ENCODE results near the gene ZGPAT. TPM values are rescaled to one million over a fixed set of nuclear protein-coding genes. Genes with fewer than 3 reads are reported as not detected.
"Not testable (repeated sequence)": the region's sequence is repeated elsewhere in the genome, so short reads cannot be mapped to it uniquely, and the experiment has no call there.

Gene ZGPAT
- total and polyA plus RNA-seq, 2 donors (not counting 1 experiment from before 2014, with no cell fraction given): 46.1 to 62.1 TPM

- H3K27me3 Mint-ChIP-seq; CTCF ChIA-PET; H3K9ac ChIP-seq (ENCODE audit: low read length); POLR2A ChIA-PET; H3K9me3 Mint-ChIP-seq (ENCODE audit: insufficient read depth); H2AFZ ChIP-seq (ENCODE audit: insufficient read depth, low read depth, low read length, poor library complexity, severe bottlenecking); ATAC-seq (ENCODE audit: low read depth); intact Hi-C loops (cut with micrococcal nuclease); H3K4me3 ChIP-seq (ENCODE audit: control extremely low read depth in 1 of 5, extremely low read depth in 1 of 5, insufficient read depth in 1 of 5, low read depth in 2 of 5, low read length in 4 of 5); DNase-seq; H3K4me3 Mint-ChIP-seq; H3K27me3 ChIP-seq (replicated peaks in 1 of 4; ENCODE audit: control extremely low read depth in 1 of 4, control insufficient read depth in 3 of 4, insufficient read depth in 4 of 4, low read length in 3 of 4): not testable (repeated sequence)
- Mint-ChIP-seq H3K4me1 (peaks cover 31% of the 10 kb centered on the region), H3K27ac (peak overlapping the region; percentile 70)
- H3K79me2 ChIP-seq (ENCODE audit: control insufficient read depth, insufficient read depth, low read length): peaks cover 61% of the 10 kb centered on the region
- H3K4me1 ChIP-seq (ENCODE audit: control insufficient read depth in 2 of 2, insufficient read depth in 2 of 2, low read length in 2 of 2): peaks cover 38 to 49% of the 10 kb centered on the region in 2 donors
- H3K4me2 ChIP-seq (replicated peaks; ENCODE audit: low read depth, low read length, poor library complexity, severe bottlenecking): peak overlapping the region; percentile 62
- peaks cover 1 to 12% (median 6%) of the 10 kb centered on the region in 3 donors for H3K9me3 ChIP-seq (ENCODE audit: control extremely low read depth in 1 of 3, control insufficient read depth in 2 of 3, insufficient read depth in 1 of 3, low read length in 2 of 3)
- peaks cover 3 to 22% of the 10 kb centered on the region in 2 experiments for H3K36me3 ChIP-seq (replicated peaks in 1 of 2; ENCODE audit: control extremely low read depth in 1 of 2, control insufficient read depth in 1 of 2, extremely low read depth in 1 of 2, insufficient read depth in 2 of 2, low read length in 1 of 2)
- H3K27ac ChIP-seq (ENCODE audit: low read length in 2 of 2): peak overlapping the region; percentile 36 to 47
- 55% methylated on average over 17 of the region's 18 CpGs for WGBS (ENCODE audit: insufficient coverage)
- peaks cover 38% of the 10 kb centered on the region for H4K20me1 ChIP-seq (ENCODE audit: control insufficient read depth, insufficient read depth, low read length, poor library complexity, severe bottlenecking)
Observed at GRCh38 chr20:63730189-63730733, 22.4 kb downstream of the ZGPAT start.

- peaks cover 42% of the 10 kb centered on the region for H4K20me1 ChIP-seq (ENCODE audit: control insufficient read depth, insufficient read depth, low read length, poor library complexity, severe bottlenecking)
- ATAC-seq (ENCODE audit: low read depth) (no peak), DNase-seq (no peak)
- peaks cover 57% of the 10 kb centered on the region for H3K79me2 ChIP-seq (ENCODE audit: control insufficient read depth, insufficient read depth, low read length)
- H3K4me1 ChIP-seq (ENCODE audit: control insufficient read depth in 2 of 2, insufficient read depth in 2 of 2, low read length in 2 of 2): peaks cover 45 to 60% of the 10 kb centered on the region in 2 donors
- intact Hi-C loops (cut with micrococcal nuclease): no loop called here
- no peak for TF ChIP-seq CTCF (IDR thresholded peaks at IDR 0.05)
- no peak for TF ChIP-seq EZH2 (IDR thresholded peaks at IDR 0.05; ENCODE audit: borderline replicate concordance, insufficient read depth, low read depth, low read length, poor library complexity, severe bottlenecking)
- H3K27ac Mint-ChIP-seq: no peak overlapping the region
- peaks cover 3 to 24% of the 10 kb centered on the region in 2 experiments for H3K36me3 ChIP-seq (replicated peaks in 1 of 2; ENCODE audit: control extremely low read depth in 1 of 2, control insufficient read depth in 1 of 2, extremely low read depth in 1 of 2, insufficient read depth in 2 of 2, low read length in 1 of 2)
- 75% methylated on average over 3 of the region's 5 CpGs for WGBS (ENCODE audit: insufficient coverage)
- POLR2A ChIA-PET: interaction anchor here (0.7 kb wide), 1 partner anchor 163 kb away, joined by 4 read pairs; no protein-coding TSS in a partner anchor
- peaks cover 0 to 2% (median 1%) of the 10 kb centered on the region in 3 donors for H3K9me3 ChIP-seq (ENCODE audit: control extremely low read depth in 1 of 3, control insufficient read depth in 2 of 3, insufficient read depth in 1 of 3, low read length in 2 of 3)
- CTCF ChIA-PET: no interaction called here
- H3K9me3 Mint-ChIP-seq (ENCODE audit: insufficient read depth): no peaks in the 10 kb centered on the region
- H3K27me3 ChIP-seq (replicated peaks in 1 of 4; ENCODE audit: control extremely low read depth in 1 of 4, control insufficient read depth in 3 of 4, insufficient read depth in 4 of 4, low read length in 3 of 4): no peaks in the 10 kb centered on the region
- no peak overlapping the region for H2AFZ ChIP-seq (ENCODE audit: insufficient read depth, low read depth, low read length, poor library complexity, severe bottlenecking)
- H3K4me2 ChIP-seq (replicated peaks; ENCODE audit: low read depth, low read length, poor library complexity, severe bottlenecking): peak overlapping the region; percentile 62
- H3K27me3 Mint-ChIP-seq: no peaks in the 10 kb centered on the region
- no peak overlapping the region for H3K4me3 Mint-ChIP-seq
- no peak overlapping the region for H3K9ac ChIP-seq (ENCODE audit: low read length)
- peaks cover 41% of the 10 kb centered on the region for H3K4me1 Mint-ChIP-seq
- H3K27ac ChIP-seq (ENCODE audit: low read length in 2 of 2): no peak overlapping the region
- H3K4me3 ChIP-seq (ENCODE audit: control extremely low read depth in 1 of 5, extremely low read depth in 1 of 5, insufficient read depth in 1 of 5, low read depth in 2 of 5, low read length in 4 of 5): no peak overlapping the region
Observed at GRCh38 chr20:63731410-63731809, 23.6 kb downstream of the ZGPAT start.
